ENCODE data around the gene OR6K3. TPM values are rescaled to one million over a fixed set of nuclear protein-coding genes. Genes with fewer than 3 reads are reported as not detected.

The OR6K3 gene
- total and polyA plus RNA-seq, 8 donors = not detected

- no peak for DNase-seq
- no peaks in the 10 kb centered on the region for H3K9me3 ChIP-seq
- peaks cover 0 to 9% (median 4%) of the 10 kb centered on the region in 4 donors for H3K27me3 ChIP-seq
- 58 to 65% methylated on average over 6 of the region's 6 CpGs for WGBS, 2 donors
- H3K36me3 ChIP-seq = no peaks in the 10 kb centered on the region
- H3K27ac ChIP-seq = no peak overlapping the region
- no peak for TF ChIP-seq CTCF (IDR thresholded peaks at IDR 0.05)
- H3K4me1 ChIP-seq = no peaks in the 10 kb centered on the region
- intact Hi-C loops (cut with DNase I) = no loop called here
- no peak for FAIRE-seq
- H3K4me3 ChIP-seq = no peak overlapping the region
- ATAC-seq = no peak
These were observed 3.2 kb downstream of the OR6K3 start for GRCh38 chr1:158717344-158717743.

- no peak for DNase-seq
- no peaks in the 10 kb centered on the region for H3K36me3 ChIP-seq
- no peak for ATAC-seq
- no peaks in the 10 kb centered on the region for H3K9me3 ChIP-seq
- no peak overlapping the region for H3K4me3 ChIP-seq
- no peak for FAIRE-seq
- intact Hi-C loops (cut with DNase I) = no loop called here
- no peaks in the 10 kb centered on the region for H3K4me1 ChIP-seq
- no peak for TF ChIP-seq CTCF (IDR thresholded peaks at IDR 0.05)
- H3K27ac ChIP-seq = no peak overlapping the region
- H3K27me3 ChIP-seq = peaks cover 0 to 9% (median 3%) of the 10 kb centered on the region in 4 donors
- 59 to 78% methylated on average over 1 of the region's 1 CpG for WGBS, 2 donors
These were observed 4.2 kb downstream of the OR6K3 start for GRCh38 chr1:158716335-158716734.

DNA sequence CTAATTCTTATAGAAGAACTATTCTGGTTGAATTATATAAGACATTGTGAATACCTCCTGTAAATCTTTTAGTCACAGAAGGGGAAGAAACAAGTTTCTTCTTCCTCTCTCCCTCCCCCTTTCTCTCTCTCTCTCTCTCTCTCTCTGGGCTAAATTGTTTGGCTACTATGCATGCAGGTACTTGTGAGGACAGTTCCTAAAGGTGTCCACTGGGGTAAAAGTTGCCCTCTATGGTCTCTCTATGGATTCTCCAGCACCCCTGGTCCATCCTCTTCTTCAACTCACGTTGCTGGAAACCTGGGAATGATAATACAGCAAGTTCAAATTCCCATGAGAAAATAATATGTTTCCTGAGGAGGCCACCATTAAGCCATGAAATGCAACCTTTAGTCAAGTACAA, 5.8 kb downstream of the OR6K3 start:
- no peak overlapping the region for H3K27ac ChIP-seq
- no peaks in the 10 kb centered on the region for H3K4me1 ChIP-seq
- H3K27me3 ChIP-seq = peaks cover 0 to 9% (median 2%) of the 10 kb centered on the region in 4 donors
- no peak for TF ChIP-seq CTCF (IDR thresholded peaks at IDR 0.05)
- FAIRE-seq = no peak
- no peaks in the 10 kb centered on the region for H3K36me3 ChIP-seq
- intact Hi-C loops (cut with DNase I) = no loop called here
- no peaks in the 10 kb centered on the region for H3K9me3 ChIP-seq
- no peak for DNase-seq
- no peak for ATAC-seq
- no peak overlapping the region for H3K4me3 ChIP-seq
- 15 to 27% methylated on average over 1 of the region's 1 CpG for WGBS, 2 donors

- Histone ChIP-seq H3K27me3 (peaks cover 0 to 7% (median 2%) of the 10 kb centered on the region in 4 donors), H3K9me3 (no peaks in the 10 kb centered on the region), H3K4me3 (no peak overlapping the region), H3K4me1 (no peaks in the 10 kb centered on the region), H3K36me3 (no peaks in the 10 kb centered on the region), H3K27ac (no peak overlapping the region)
- intact Hi-C loops (cut with DNase I) = no loop called here
- WGBS, 2 donors = 37 to 42% methylated on average over 4 of the region's 4 CpGs
- no peak for FAIRE-seq
- ATAC-seq = no peak
- DNase-seq = no peak
- no peak for TF ChIP-seq CTCF (IDR thresholded peaks at IDR 0.05)
These were observed 9.4 kb downstream of the OR6K3 start for GRCh38 chr1:158711098-158711497.

- TF ChIP-seq CTCF (IDR thresholded peaks at IDR 0.05) = no peak
- Histone ChIP-seq H3K9me3 (no peaks in the 10 kb centered on the region), H3K4me1 (no peaks in the 10 kb centered on the region), H3K4me3 (no peak overlapping the region), H3K27ac (no peak overlapping the region), H3K36me3 (no peaks in the 10 kb centered on the region), H3K27me3 (no peaks in the 10 kb centered on the region)
- DNase-seq (no peak), FAIRE-seq (no peak), ATAC-seq (no peak)
- intact Hi-C loops (cut with DNase I) = no loop called here
- 45 to 49% methylated on average over 2 of the region's 2 CpGs for WGBS, 2 donors
These were observed 14.4 kb downstream of the OR6K3 start for GRCh38 chr1:158706096-158706495.
